NT2/D1 (cell line): ENCODE data around the gene VPS72.

Source experiments
- SUZ12 ChIP-seq: IDR thresholded peaks from 2 replicates; pipeline ENCODE4 v1.6.1; 2011; ENCODE audit not compliant: insufficient read length, insufficient read depth; ENCODE audit errors: extremely low read depth
- YY1 ChIP-seq: IDR thresholded peaks from 2 replicates; pipeline ENCODE4 v1.6.1; 2011; ENCODE audit not compliant: insufficient read length, insufficient read depth
- ZNF274 ChIP-seq: IDR thresholded peaks from 2 replicates; pipeline ENCODE4 v1.6.1; 2011; ENCODE audit warnings: mild to moderate bottlenecking, low read depth, low read length

DNA sequence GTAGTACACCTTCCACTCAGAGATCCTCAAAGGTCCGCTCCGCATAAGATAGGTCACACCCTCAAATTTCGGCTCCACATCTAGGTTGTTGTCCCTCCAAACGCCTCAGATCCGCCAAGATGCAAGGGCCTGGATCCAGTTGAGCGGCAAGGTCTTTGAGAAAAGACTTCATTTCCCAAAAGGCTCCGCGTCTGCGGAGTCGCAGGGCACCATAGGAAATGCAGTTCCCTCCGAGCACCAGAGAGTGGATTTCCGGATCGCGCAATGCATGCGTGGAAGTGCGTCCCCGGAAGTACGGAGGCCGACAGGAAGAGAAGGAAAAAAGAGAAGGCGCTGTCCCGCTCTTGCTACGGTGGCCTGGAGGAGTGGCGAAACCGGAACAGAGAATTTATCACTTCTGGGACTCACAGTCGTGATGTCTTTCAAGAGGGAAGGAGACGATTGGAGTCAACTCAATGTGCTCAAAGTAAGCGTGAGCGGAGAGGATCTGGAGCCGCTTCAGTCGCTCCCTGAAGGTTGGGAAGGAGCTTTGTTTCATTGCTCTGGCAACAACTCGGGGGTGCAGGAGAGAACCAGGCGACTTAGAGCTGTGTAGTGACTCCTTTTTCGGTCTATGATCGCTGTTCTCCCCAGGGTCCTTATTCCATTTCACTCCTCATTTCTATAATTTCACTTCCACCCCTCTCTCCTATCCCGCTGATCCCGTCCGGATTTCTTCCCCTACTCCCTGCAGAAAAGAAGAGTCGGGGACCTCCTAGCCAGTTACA is 24.1 kb downstream of the VPS72 start, which contains the start of the genes LYSMD1 and SCNM1:
- TF ChIP-seq SUZ12, result no peak
- no peak for TF ChIP-seq YY1
- TF ChIP-seq ZNF274, result no peak
